Nephron progenitor cell (in vitro differentiated cells): ENCODE data around the gene AKAP8.
A peak's percentile ranks its signal among the peaks of the same experiment; 100 is the strongest.

Experiments used
- DNase-seq: peaks from one replicate; pipeline ENCODE4 v3.0.0; 2021
- H3K27ac Mint-ChIP-seq: 2 replicates; pipeline ENCODE4 v1.8.0; 2021; ENCODE audit warnings: mild to moderate bottlenecking, moderate library complexity, mixed read lengths
- H3K27me3 Mint-ChIP-seq: 2 replicates; pipeline ENCODE4 v1.8.0; 2021; ENCODE audit warnings: mild to moderate bottlenecking, low read depth, mixed read lengths; ENCODE audit not compliant: poor library complexity
- H3K36me3 Mint-ChIP-seq: 2 replicates; pipeline ENCODE4 v1.8.0; 2021; ENCODE audit warnings: low read depth, mixed read lengths
- H3K4me1 Mint-ChIP-seq: 2 replicates; pipeline ENCODE4 v1.8.0; 2021; ENCODE audit warnings: mixed read lengths
- H3K4me3 Mint-ChIP-seq: 2 replicates; pipeline ENCODE4 v1.8.0; 2021; ENCODE audit warnings: mild to moderate bottlenecking, moderate library complexity, mixed read lengths
- H3K9me3 Mint-ChIP-seq: 2 replicates; pipeline ENCODE4 v1.8.0; 2021; ENCODE audit warnings: mild to moderate bottlenecking, moderate library complexity, mixed read lengths
- TF ChIP-seq, protein P1 (sequence below): fragments of 200-600 bp; sonication (generic); IDR thresholded peaks from 2 replicates; pipeline ENCODE4 v1.5.0; 2021; ENCODE audit warnings: antibody characterized with exemption

The AKAP8 gene

DNA sequence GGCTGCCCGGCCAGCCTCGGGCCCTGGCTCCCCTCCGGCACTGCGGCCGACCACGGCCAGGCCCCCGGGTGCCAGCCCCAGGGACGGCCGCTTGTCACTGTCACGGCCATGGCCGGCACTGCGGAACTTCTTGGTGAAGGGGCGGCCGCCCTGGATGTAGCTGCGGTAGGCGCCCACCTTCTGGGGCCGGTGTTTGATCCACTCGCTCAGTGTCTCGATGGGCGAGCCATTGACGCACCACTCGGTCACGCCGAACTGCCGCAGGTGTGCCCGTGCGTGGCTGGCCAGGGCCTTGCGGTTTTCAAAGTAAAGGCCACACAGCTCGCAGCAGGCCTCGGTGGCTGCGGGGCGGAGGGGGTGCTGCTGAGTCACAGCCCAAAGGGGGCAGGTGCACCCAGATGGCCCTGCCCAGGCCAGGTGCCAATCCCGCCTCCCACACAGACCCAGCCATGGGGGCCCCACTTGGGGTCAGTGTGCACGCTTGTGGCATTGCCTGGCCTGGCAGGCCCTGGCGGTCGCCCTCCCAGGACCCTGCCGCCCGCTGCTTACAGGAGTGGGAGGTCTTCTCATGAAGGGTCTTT, 45.2 kb upstream of the AKAP8 start:
- H3K27ac Mint-ChIP-seq, result no peak overlapping the region
- TF ChIP-seq, protein P1, sequence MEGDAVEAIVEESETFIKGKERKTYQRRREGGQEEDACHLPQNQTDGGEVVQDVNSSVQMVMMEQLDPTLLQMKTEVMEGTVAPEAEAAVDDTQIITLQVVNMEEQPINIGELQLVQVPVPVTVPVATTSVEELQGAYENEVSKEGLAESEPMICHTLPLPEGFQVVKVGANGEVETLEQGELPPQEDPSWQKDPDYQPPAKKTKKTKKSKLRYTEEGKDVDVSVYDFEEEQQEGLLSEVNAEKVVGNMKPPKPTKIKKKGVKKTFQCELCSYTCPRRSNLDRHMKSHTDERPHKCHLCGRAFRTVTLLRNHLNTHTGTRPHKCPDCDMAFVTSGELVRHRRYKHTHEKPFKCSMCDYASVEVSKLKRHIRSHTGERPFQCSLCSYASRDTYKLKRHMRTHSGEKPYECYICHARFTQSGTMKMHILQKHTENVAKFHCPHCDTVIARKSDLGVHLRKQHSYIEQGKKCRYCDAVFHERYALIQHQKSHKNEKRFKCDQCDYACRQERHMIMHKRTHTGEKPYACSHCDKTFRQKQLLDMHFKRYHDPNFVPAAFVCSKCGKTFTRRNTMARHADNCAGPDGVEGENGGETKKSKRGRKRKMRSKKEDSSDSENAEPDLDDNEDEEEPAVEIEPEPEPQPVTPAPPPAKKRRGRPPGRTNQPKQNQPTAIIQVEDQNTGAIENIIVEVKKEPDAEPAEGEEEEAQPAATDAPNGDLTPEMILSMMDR, result no peak
- H3K4me1 Mint-ChIP-seq, result peaks cover 3% of the 10 kb centered on the region
- peaks cover 23% of the 10 kb centered on the region for H3K9me3 Mint-ChIP-seq
- peaks cover 53% of the 10 kb centered on the region for H3K36me3 Mint-ChIP-seq
- DNase-seq, result no peak
- H3K4me3 Mint-ChIP-seq, result no peak overlapping the region
- peaks cover 5% of the 10 kb centered on the region for H3K27me3 Mint-ChIP-seq

DNA sequence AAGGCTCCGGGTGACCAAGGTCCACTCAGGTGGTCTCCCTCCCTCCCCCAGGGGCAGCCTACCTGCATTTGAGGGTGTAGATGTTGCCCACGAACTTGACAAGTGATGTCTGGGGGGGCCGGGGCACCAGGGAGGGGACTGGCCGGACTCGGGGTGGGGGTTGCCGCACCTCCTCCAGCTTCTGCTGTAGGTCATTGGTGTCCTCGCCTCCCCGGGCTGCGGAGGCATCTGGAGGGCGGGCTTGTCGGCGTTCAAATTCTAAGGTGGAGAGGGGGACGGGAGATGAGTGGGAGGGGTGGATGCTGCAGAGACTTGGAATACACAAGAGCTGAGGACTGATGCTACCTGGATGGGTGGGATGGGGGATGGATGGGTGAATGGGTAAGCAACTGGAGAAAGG, 44.5 kb upstream of the AKAP8 start:
- DNase-seq, result no peak
- peaks cover 53% of the 10 kb centered on the region for H3K36me3 Mint-ChIP-seq
- peaks cover 10% of the 10 kb centered on the region for H3K4me1 Mint-ChIP-seq
- TF ChIP-seq, protein P1, result no peak
- peaks cover 23% of the 10 kb centered on the region for H3K9me3 Mint-ChIP-seq
- peaks cover 5% of the 10 kb centered on the region for H3K27me3 Mint-ChIP-seq
- H3K4me3 Mint-ChIP-seq, result no peak overlapping the region
- H3K27ac Mint-ChIP-seq, result no peak overlapping the region

GRCh38 chr19:15423130-15423529, 43.5 kb upstream of the AKAP8 start:
- peaks cover 53% of the 10 kb centered on the region for H3K36me3 Mint-ChIP-seq
- no peak overlapping the region for H3K27ac Mint-ChIP-seq
- DNase-seq, result no peak
- peaks cover 13% of the 10 kb centered on the region for H3K4me1 Mint-ChIP-seq
- H3K4me3 Mint-ChIP-seq, result no peak overlapping the region
- H3K27me3 Mint-ChIP-seq, result peaks cover 5% of the 10 kb centered on the region
- H3K9me3 Mint-ChIP-seq, result peaks cover 23% of the 10 kb centered on the region
- TF ChIP-seq, protein P1, result no peak

DNA sequence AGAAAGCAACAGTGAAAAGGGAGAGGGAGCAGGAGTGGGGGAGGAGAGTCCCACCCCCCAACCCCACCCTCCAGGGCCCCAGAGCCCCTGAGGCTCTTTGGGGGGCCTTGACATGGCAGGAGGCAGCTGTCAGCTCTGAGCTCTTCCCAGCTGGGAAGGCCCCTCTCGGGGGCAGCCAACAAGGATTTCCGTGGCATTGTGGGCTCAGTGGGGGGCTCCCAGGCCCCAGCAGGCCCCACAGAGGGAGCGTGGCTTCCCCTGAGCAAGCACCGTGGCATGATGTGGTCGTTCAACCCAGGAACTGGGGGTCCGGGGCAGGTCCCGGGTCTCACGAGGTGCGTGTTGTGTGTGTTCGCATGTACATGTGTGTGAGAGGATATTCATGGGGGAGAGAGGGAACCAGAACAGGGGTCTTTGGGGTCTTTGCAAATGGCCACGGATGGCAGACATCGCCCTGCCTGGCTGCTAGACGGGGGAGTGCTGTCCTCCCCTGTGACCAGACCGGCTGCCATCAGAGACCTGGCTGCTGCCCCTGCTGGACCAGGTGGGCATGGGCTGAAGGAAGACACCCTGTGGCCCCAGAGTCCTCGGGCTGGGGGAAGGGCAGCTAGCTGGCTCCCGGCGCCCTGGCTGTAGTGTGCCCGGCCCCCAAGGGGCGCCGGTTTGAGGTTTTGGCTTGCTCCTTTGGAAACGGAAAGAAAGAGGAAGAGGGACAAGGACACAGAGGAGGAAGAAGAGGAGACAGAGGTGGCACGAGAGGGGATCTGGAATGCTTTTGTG, 42.9 kb upstream of the AKAP8 start:
- Mint-ChIP-seq H3K27me3 (peaks cover 5% of the 10 kb centered on the region), H3K36me3 (peaks cover 52% of the 10 kb centered on the region), H3K4me3 (no peak overlapping the region), H3K4me1 (peaks cover 20% of the 10 kb centered on the region), H3K27ac (no peak overlapping the region), H3K9me3 (peaks cover 23% of the 10 kb centered on the region)
- DNase-seq, result no peak
- TF ChIP-seq, protein P1, result no peak

DNA sequence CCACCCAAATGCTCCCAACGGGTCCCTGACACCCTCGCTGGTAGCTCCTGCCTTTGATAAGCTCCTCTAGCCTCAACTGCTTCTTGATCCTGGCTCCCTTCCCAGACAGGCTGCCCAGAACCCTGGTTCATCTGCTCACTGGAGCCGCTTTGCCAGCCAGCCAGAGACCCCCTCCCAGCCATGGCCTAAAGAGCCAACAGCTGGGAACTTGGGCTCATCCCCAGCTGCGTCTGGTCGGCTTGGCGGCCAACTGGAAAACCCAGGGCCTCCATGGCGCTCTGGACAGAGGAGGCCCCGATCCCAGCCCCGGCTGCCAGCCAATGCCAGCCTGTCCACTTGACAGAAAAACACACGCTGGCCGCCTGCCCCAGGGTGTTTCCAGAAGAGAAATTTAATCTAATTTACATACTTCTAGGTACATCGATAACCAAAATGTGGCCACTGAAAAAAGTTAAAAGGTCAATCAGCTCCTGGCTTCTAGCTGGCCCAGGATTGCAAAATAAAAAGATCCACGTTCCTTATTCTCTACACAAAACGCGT, 42.2 kb upstream of the AKAP8 start:
- Mint-ChIP-seq H3K27ac (peak overlapping the region; percentile 59), H3K9me3 (peaks cover 23% of the 10 kb centered on the region), H3K27me3 (peaks cover 5% of the 10 kb centered on the region), H3K4me3 (no peak overlapping the region), H3K4me1 (peaks cover 26% of the 10 kb centered on the region), H3K36me3 (peaks cover 52% of the 10 kb centered on the region)
- TF ChIP-seq, protein P1, result no peak
- DNase-seq, result no peak
